ENCODE results near the gene MAB21L4.

MAB21L4 gene

DNA sequence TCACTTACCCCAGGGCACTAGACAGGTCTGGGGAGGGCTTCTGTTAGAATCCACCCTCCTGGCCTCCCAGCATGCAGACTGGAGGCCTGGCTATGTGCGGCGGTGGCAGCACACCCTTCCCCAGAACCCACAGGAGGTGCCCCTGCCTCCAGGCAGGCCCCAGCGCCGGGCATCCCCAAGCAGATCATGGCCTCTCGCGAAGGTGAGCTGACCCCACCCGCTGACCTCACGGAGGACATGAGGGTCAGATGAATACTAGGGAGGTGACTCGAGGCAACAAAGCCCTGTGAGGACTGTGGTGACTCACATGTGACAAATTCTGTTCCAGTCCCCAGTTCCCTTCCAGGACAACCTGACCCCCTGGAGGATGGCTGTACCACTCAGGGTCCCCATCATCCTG lies 1.9 kb downstream of the MAB21L4 start:
- DNase-seq = no peak

DNA sequence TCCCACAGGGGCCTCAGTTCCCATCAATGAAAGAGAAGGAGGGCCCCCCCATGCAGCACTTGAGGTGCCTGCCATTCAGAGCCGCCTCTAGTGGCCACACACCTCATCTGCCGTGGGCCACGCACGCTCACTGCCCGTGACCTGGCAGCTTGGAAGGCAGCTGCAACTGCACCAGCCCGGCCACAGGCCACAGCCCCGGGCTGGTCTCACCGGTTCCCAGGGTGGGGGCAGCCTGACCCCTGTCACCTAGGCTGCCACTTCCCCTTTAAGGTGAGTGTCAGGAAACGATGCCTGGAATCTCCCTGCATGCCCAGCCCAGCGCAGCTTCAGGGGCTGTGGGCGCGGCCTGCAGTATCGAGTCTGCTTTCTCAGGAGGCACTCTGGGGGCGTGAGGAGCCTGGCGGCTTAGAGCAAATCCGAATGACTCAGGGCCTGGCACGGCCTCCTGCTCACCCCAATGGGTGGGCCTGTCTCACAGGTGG lies 2.6 kb downstream of the MAB21L4 start:
- no peak for DNase-seq

DNA sequence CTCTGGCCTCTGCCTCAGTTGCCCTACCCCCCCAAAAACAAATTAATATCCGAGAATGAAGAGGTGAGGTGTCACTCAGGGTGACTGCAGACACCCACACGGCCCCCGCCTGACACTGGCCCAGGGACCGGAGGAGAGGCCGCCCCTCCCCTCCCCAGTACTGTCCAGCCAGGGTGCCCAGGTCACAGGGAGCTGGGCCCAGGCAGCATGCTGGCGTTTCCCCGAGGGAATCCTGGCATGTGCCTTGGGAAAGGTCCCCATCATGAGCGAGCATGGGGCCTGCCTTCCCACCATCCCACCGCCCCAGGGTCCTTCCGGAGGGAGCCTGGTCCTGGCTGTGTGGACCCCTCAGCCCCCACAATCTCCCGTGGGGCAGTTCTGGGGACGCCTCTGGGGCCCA lies 3.0 kb downstream of the MAB21L4 start:
- DNase-seq = no peak

DNA sequence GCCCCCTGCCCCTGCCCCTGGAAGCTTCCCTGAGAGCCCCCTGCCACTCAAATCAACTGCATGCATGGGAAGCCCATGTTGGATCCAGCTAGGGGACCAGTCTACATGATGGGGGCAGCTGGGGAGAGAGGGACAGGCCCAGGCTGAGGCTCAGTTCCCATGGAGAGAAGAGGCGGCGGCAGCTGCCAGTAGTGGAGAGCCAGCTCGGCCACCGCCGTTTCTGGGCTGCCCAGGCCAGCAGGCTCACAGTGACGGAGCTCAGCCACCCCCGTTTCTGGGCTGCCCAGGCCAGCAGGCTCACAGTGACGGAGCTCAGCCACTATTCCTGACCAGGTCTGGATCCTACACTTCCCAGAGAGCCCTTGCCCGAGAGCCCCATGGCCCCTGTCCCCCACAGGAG lies 3.6 kb downstream of the MAB21L4 start:
- no peak for DNase-seq

DNA sequence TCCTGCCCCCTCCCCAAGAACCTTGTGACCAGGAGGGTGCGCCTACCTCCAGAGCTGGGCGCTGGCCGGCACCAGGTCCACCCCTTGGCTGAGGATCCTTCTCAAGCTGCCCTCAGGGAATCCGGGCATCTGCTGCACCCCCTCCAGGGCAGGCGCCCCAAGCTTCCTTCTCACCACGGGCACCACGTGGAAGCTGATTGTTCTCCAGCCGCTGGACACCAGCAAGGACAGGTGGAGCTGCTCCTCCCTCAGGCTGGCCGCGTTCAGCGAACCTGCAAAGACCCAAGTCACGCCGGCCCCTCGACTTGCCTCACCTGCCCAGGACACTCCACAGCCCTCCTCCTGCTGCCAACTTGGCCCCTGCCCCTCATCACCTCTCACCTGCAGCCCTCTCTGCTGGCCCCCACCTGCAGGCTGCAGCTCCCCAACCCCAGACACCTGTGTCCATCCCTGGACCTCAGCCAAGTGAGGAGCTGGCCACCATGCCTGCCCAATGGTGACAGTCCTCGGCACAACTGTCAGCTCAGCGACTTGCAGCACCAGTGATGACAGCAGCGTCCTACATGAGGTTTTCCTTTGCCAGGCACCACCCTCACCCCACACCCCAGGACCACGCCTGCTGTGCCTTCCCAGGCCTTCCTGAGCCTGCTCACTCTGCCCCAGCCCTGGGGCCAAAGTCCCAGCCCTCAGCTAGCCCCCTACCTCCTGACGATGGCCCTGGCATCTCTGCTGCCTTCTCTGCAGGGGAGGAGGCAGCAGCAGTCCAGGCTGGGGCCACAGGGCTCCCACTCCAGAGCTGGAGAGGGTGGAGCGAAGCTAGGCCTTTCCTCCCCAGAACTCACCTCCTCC lies 4.2 kb downstream of the MAB21L4 start:
- no peak for DNase-seq

DNA sequence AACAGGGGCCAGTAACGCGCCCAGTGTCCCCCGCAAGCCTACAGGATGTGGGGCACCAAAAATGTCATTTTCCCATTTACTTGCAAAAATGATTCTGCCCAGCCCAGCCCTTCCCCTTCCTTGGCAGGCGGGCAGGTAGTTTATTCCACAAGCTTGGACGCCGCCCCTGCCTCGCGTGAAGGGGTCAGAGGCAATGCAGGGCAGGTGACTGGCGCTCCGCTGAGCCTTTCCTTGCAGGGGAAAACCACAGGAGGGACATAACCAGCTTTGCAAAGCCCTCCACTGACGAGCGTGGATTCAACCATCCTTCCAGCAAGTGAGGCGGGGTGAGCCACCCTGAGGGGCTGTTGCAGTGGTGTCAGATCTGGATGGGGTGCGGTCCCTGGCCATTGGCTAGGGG lies 5.3 kb downstream of the MAB21L4 start:
- DNase-seq = no peak

DNA sequence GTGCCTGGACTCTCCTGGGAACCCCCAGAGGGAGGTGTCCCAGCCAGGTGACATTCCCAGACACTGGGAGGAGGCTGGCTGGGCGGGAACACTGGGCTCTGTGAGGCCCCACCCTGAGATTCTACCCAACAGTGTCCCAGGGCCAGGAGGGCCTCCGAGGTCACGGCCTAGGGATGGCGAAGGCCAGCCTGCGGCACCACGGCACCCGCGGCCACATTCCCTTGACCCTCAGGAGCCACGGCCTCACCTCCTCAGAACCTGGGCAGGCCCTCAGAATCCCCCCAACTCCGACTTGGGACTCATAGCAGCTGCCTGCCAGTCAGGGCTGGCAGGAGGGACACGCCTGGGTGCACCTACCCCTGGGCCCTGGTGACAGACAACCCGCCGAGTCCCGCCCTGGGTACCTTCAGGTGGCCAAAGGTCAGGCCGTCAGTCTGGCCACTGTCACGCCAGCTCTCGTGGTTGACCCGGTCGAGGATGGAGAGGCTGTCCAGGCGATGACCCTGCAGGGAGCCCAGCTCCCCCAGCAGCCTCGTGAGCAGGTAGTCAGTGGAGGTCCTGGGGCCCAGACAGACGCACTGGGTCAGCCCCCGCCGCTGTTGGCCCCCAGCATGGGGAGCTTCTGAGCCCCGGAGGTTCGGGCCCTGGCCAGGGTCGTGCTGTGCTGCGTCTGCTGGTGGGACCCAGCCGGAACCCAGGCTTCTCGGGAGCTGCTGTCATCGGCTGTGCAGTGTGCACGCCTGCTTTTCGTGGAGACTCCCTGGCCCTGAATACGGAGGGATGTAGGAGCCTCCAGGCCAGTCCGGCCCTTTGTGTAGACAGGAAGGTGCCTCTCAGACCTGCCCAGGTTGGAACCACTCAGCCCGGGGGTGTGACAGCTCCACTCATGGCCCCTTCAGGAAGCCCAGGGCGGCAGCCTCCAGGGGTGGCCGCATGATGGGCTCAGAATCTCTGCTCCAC lies 6.1 kb downstream of the MAB21L4 start:
- no peak for DNase-seq

DNA sequence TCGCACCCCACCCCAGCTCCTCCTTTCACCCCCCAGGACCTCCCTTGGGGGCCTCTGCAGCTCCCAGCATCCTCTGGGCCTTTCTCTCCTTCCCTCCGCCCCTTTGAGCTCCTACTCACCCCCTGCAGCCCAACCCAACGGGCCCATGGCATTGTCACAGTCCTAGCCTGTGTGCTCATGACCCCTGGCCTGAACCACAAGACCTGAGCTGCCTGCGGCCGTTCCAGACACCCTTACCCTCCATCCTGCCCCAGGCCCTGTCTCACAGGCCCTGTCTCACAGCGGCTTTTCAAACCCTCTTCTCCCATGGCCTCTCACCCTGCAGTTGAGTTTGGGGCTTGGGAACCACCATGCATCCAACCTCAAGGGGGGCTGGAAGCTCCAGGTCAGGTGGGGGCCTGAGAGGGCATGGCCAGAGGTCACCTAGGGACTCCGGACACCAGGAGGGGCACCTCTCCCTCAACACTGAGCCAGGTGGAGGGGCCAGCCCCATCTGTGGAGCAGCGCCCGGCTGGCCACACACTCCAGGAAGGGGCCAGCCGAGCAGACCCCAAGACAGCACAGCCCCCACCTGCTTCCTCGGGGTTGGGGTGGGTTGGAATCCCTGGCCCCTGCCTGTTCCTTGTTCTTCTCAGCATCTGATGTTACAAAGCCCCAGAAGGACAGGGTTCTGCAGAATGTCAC lies 6.9 kb downstream of the MAB21L4 start:
- no peak for DNase-seq

DNA sequence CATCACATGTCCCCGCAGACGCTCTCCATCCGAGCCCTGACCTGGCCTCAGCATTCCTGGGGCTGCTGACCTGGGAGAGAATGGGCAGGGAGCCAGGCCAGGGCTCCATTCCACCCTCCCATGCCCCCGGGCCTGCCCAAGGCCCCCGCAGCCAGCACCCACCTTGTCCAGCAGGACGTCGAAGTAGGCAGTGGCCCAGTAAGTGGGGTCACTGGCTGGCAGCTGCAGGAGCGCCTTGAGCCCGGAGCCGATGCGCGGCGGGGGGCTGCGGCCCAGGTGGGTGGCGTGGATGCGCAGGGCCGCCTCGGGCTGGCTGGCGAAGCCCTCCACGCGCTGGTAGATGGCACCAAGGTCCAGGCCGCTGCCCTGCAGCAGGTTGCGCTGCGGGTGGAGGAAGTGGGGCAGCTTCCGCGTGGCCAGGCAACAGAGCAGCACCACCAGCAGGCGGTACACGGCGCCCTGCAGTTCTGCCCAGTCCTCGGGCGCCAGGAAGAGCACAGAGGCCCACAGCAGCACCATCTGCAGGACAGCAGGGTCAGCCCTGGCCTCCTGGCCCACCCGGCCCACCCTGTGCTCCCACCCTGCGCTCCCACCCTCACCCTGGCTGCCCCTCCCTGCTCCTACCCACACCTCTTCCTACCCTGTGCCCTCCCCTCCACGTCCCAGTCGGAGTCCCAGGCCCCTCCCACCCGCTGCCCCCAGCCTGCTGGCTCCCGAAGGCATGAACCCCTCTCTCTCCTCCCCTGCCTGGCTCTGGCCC lies 7.6 kb downstream of the MAB21L4 start:
- no peak for DNase-seq

DNA sequence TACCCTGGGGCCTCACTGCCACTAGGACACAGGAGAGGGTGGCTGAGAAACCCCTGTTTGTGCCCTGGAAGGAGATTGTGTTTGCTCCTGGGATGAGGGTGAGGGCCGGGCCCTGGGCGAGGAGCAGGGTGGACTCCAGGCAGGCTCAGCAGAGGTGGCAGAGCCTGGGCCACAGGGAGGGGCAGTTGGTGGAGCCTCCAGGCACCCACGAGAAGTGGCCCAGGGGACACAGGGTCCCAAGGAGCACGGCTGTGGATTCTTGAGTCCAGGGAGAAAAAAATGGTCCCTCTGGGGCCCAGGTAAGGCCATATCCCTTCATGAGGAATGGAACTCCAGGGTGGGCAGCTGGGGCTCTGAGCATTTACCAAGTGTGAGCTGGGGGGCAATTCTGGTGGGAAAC lies 8.3 kb downstream of the MAB21L4 start:
- no peak for DNase-seq

DNA sequence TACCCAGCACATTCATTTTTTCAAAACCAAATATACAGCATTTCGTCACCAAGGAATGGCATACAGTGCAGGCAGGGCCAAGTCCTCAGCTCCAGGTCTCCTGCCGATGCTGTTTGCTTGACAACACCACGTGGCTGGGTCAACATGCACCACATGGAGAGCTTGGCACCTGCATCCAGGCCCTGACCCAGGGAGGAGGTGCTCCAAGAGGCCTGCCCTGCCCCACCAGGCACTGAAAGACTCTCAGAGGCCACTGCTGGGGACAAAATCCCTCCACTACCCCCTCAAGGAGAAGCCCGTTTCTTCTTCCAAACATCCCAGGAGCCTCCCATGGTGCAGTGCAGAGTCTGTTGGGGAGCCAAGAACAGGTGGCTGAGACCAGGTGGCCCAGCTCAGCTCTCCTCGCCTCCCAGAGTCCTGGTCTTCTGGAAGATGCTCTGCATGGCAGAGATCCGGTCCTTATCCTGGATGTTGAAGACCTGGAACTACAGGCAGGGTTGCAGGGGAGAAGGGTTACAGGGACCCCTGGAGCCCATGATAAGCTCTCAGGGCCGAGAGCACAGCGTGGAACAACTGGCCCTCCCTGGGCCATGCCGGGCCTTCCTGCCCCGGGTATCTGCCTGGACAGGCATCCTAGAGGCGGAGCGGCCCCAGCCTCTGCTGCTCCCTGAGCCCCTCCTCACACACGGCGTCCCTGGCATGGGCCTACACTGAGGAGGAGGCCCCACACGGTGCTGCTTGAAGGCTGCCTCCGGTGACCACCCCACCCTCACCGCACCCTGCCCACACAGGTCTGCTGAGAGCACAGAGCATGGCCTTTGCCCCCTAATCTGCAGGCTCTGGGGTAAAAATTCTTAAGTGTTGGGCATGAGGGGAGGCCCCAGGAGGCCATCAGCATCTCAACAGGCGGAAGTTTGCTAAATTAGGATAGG lies 9.0 kb downstream of the MAB21L4 start:
- no peak for DNase-seq

DNA sequence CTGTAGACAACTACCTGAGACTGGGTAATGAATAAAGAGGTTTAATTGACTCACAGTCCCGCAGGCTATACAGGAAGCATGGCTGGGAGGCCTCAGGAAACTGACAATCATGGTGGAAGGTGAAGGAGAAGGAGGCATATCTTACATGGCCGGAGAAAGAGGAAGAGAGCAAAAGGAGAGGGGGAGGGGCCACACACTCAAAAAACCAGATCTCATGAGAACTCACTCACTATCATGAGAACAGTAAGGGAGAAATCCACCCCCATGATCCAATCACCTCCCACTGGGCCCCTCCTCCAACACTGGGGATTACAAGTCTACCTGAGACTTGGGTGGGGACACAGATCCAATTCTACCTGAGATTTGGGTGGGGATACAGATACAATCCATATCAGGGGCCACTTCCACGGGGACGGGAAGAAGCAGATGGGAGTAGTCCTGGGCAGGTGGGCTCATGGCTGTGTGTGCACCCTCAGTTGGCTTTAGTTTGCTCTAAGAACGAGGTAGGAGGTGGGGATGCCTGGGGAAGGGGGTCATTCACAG lies 9.9 kb downstream of the MAB21L4 start:
- no peak for DNase-seq

DNA sequence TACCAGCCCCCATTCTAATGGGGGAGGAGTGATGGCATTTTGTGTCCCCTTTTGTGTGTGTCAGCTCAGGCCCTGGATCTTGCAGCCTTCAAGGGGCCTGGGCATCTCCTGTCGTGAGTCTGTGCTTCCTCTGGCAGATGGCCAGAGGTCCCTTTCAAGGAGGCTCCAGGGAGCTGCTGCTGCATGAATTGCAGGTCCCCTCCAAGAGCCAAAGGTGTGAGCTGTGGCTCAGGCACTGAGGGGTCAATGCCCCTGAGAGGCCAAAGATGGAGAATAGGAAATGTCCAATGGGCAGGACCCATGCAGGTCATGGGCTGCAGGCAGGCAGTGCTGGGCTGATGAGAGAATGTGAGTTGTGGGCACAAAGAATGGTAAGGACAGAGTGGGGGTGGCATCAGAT lies 10.4 kb downstream of the MAB21L4 start:
- DNase-seq = no peak

DNA sequence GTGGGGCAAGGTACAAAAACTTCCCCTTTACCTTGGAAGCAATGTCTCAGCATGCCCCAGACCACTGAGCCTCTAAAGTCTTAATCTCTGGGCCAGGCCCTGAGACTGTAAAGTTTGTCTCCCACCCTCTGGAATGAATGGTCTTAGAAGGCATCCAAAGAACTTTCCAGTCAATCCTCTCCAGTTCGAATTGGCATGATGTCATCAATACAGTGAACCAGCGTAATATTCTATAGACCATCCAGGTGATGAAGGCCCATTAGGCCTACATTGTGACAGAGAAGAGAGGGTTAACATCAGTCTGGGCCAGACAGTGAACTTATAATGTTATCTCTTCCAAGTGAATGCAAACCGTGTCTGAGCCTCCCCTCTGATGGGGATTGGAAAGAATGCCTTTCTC lies 11.2 kb downstream of the MAB21L4 start:
- DNase-seq = no peak

DNA sequence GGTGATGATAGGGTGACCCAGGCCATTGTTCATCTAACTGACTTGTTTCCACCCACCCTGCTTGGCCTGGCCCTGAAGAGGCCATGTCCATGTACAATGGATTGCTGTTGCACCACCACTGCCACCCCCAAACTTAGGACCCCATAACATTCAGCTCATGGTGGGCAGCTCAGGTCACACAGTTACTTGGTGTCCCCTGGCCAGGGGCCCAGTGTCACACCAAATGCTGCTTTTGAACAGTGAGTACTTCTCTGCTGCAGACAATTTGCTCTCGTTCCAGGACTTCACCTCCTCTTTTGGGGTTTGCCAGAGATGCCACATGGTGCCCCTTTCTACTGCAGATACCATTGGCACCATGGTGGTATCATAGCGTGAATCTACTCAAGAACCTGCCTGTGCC lies 11.7 kb downstream of the MAB21L4 start:
- DNase-seq = no peak

DNA sequence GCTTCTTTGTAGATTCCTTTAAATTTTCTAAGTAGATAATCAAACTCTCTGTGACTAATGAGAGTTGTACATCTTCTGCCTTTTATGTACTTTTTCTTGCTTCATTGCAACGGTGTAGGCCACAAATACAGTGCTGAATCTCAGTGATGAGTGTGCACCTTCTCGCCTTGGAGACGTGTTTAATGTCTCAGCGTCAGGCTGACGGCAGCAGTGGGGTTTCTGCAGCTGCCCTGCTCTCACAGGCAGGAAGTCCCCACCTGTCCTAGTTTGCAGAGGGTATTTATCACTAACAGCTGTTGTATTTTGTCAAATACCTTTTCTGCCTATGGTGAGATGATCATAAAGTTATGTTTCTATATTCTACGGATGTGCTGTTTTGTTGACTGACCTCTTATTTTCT lies 14.0 kb downstream of the MAB21L4 start:
- DNase-seq = peak; percentile 92

DNA sequence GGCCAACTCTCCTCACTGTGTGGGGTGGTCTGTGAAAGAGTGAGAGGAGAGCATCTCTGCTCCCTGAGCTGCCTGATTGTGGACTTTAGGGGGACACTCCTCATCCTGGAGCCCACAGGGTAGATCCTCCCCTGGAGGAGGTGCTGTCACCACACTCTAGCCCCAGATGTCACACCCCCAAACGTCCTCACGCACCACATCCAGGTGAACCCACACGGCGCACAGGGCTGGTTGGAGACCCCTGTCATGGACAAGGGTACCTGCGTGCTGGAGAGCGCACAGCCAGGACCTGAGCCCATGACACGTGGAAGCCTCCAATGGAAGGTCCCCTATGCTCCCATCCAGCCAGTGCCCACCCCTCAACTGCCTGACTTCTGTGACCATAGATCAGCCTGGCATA lies 16.9 kb downstream of the MAB21L4 start:
- no peak for DNase-seq

DNA sequence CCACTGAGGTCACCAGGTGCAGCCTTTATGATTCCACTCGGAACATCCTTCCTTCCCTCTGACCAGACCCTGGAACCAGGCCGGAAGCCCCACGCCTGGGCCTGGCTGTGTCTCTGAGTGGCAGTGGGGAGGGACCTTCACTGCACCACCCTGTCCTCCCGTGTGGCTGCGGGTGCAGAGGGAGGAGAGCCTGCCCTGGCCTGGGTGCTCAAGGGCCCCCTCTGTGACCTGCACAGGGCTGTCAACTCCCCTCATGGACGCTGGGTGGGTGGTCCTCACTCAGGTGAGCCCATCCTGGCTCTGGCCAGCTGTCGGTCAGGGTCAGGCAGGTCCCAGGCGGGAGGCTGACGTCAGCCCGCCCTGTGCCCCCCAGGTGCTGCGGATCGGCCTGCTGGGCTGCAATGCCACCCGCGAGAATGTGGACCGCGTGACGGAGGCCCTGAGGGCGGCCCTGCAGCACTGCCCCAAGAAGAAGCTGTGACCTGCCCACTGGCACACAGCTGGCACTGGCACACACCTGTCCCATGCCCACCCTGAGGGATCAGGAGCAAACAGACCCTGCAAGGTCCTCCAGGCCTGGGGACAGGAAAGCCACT lies 17.5 kb downstream of the MAB21L4 start:
- no peak for DNase-seq

DNA sequence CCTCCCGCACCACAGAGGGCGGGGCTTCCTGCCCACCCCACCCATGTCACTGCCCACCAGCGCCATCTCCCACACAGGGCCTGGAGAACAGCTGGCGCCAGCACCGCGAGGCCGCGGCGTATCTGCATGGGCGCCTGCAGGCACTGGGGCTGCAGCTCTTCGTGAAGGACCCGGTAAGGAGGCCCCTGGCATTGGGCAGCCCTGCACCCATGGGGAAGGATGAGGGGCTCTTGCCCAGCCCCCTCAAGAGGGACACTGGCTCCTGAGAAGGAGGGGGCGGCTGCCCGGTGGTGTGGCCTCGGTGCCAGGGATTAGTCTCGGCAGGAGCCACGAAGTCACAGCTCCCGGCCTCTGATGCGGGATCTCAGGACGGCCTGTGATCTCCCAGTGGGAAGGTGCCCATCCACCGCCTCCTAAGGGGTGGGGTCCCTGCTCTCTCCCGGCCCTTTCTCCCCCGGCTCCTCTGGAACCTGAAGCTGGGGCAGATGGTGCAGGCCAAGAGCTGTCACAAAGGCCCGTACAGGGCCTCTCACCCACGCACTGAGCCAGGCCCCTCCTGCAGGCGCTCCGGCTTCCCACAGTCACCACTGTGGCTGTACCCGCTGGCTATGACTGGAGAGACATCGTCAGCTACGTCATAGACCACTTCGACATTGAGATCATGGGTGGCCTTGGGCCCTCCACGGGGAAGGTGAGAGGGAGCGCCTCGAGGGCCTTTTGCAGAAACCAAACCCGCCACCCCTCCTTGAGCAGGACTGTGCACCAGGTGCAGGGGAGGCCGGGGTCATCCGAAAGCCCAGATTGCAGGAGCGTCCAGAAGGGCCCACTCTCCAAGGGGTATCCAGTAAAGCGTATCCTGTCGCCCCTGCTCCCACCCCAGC lies 18.3 kb downstream of the MAB21L4 start:
- no peak for DNase-seq
